ENCODE results near the gene PLA1A.

The PLA1A gene

DNA sequence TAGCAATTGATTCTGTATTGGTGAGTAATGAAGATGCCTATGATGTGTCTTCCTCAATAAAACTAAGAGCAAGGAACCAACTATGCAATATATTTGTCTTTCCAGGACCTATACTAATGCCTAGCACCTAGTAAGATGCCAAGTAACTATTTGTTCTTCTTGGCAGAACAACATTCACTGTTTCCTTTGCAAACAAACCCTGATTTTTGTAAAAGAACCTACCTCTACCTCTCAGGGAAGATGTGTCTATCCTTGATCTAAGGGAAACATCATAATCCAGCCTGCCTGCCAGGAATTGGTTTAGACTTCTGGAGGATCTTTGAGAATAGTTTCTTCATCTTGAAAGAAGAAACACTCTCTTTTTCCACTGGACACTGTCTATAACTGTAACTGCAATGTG lies 22.2 kb upstream of the PLA1A start:
- TF ChIP-seq CTCF (conservative IDR thresholded peaks at IDR 0.05; ENCODE audit: control insufficient read depth, insufficient read depth, low read depth, low read length): no peak
- H3K4me3 ChIP-seq (ENCODE audit: control insufficient read depth, low read depth, low read length): no peak overlapping the region
- DNase-seq (ENCODE audit: low read depth): no peak

- DNase-seq (ENCODE audit: low read depth): peak; percentile 54
- peak within 1 kb of the TSS; percentile 54 for H3K4me3 ChIP-seq (ENCODE audit: control insufficient read depth, low read depth, low read length)
- no peak for TF ChIP-seq CTCF (conservative IDR thresholded peaks at IDR 0.05; ENCODE audit: control insufficient read depth, insufficient read depth, low read depth, low read length)
Measured at GRCh38 chr3:119579366-119580066, 18.2 kb upstream of the PLA1A start, which contains the start of gene ADPRH. TSS of gene ADPRH (plus strand) at chr3:119579492. CDS start at chr3:119582170, 2,678 bp downstream.

- DNase-seq (ENCODE audit: low read depth): peak; percentile 28
- no peak for TF ChIP-seq CTCF (conservative IDR thresholded peaks at IDR 0.05; ENCODE audit: control insufficient read depth, insufficient read depth, low read depth, low read length)
- peak overlapping the region; percentile 54 for H3K4me3 ChIP-seq (ENCODE audit: control insufficient read depth, low read depth, low read length)
Measured at GRCh38 chr3:119580067-119580760, 17.5 kb upstream of the PLA1A start.

DNA sequence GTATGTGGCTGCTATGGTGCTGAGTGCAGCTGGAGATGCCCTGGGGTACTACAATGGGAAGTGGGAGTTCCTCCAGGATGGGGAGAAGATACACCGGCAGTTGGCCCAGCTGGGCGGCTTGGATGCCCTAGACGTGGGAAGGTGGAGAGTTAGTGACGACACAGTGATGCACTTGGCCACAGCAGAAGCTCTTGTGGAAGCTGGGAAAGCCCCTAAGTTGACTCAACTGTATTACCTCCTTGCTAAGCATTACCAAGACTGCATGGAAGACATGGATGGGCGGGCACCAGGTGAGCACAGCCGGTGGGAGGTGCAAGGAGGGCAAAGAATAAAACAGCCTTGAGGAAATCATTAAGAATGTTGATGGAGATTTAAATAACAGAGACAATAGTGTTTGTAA lies 15.5 kb upstream of the PLA1A start:
- no peak for TF ChIP-seq CTCF (conservative IDR thresholded peaks at IDR 0.05; ENCODE audit: control insufficient read depth, insufficient read depth, low read depth, low read length)
- DNase-seq (ENCODE audit: low read depth): peak; percentile 21
- no peak overlapping the region for H3K4me3 ChIP-seq (ENCODE audit: control insufficient read depth, low read depth, low read length)

DNA sequence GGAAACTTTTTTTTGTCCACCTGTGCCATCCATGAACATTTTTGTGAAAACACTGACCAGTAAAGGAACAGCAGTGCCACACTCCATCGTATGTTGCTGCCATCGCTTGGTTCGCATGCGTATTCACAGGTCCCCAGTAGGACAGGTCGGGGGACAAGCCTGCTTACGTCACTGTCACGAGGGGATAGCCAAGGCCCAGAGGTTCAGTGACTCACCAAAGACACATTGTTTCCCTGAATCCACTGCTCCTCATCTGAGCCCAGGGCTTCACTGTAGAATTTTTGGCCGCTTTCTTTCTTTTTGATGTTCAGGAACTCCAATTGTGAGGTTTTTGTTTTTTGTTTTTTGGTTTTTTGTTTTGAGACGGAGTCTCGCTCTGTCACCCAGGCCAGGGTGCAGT lies 12.5 kb upstream of the PLA1A start:
- DNase-seq (ENCODE audit: low read depth): no peak
- no peak overlapping the region for H3K4me3 ChIP-seq (ENCODE audit: control insufficient read depth, low read depth, low read length)
- no peak for TF ChIP-seq CTCF (conservative IDR thresholded peaks at IDR 0.05; ENCODE audit: control insufficient read depth, insufficient read depth, low read depth, low read length)

- no peak overlapping the region for H3K4me3 ChIP-seq (ENCODE audit: control insufficient read depth, low read depth, low read length)
- peak; percentile 19 for DNase-seq (ENCODE audit: low read depth)
- TF ChIP-seq CTCF (conservative IDR thresholded peaks at IDR 0.05; ENCODE audit: control insufficient read depth, insufficient read depth, low read depth, low read length): no peak
Measured at GRCh38 chr3:119585856-119586570, 11.7 kb upstream of the PLA1A start.
